NOMO-1 treated with dmso at 0.1 percent for 144 hours (cell line): Measurements from ENCODE around the gene RAB9B.

Experiments used
- DNase-seq: peaks from one replicate; lab custom pipeline; 2025; ENCODE audit not compliant: unreplicated experiment; lab: John Stamatoyannopoulos, UW

Gene RAB9B

DNA sequence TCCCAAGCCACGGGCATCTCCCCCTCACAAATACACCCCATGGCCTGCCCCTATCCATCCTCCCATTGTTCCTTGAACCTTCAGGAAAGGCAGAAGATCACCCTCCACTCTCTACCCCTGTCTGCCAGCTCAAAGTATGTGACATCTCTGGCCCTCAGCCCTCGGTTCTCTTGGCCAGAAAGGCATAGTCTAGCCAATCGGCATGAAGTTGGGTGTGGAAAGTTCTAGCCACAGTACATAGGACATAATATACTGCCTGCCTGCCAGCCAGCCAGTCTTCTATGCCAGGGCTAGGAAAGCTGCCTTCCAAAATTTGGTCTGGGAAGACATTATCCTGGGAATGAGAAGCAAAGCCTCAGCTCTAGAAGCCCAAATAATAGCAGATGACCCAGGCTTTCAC lies 58.6 kb downstream of the RAB9B start:
- DNase-seq: no peak
